SW480 (cell line): ENCODE measurements around the gene GOLGA6L10.
"Not testable (repeated sequence)": the region's sequence is repeated elsewhere in the genome, so short reads cannot be mapped to it uniquely, and the experiment has no call there.

Source experiments
- DNase-seq: peaks from one replicate; pipeline ENCODE4 v3.0.0-alpha.2; 2016; ENCODE audit warnings: low spot score

Gene GOLGA6L10

DNA sequence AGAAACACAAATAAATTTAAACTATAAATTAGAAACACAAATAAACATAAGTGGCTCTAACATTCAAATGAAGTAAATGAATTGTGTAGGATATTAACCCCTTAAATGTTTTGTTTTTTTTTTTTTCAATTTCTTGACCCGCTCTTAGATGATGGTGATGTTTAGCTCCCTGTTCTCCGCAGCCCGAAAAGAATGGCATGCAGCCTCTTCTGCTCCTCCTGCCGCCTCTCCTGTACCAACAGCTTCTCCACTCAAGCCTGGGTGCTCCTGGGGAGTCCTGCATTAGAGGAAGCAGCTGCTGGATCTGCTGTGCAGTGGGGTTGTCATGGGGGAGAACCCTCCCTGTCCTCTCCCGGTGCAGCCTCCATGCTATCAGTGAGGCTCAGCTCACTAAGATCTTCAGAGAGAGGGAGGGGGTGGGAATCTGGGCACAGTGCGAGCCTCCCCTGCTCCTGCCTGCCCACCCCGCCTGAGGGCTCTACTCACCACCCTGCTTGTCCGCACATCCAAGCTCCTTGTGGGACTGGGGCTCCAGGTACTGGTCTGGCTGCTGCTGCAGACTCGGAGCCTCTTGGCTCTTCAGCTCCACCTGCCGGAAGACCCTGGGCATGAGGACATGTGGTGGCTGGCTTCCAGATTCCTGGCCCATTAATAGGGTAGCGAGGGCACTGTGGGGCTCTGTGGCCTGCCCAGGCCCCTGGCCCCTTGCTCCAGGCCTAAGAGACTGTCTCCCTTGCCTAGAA, 6.5 kb downstream of the GOLGA6L10 start:
- DNase-seq, result not testable (repeated sequence)

DNA sequence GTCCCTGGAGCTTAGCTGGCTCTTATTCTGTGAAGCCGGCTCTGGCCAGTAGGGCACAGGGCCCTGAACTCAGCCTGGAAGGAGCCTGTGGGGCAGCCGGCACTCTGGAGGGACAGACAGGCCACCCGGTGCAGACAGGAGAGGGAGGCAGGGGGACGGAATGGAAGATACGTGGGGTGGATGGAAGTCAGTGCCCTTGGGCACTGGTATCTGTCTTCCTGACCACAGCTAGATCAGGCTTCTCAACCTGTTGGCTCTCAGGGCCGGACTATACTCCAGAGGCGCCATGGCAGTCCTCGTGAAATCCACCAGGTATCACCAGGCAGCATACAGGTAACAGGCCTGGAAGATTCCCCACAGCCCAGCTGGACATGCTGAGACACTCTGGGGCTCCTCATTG, 10.7 kb downstream of the GOLGA6L10 start:
- not testable (repeated sequence) for DNase-seq

DNA sequence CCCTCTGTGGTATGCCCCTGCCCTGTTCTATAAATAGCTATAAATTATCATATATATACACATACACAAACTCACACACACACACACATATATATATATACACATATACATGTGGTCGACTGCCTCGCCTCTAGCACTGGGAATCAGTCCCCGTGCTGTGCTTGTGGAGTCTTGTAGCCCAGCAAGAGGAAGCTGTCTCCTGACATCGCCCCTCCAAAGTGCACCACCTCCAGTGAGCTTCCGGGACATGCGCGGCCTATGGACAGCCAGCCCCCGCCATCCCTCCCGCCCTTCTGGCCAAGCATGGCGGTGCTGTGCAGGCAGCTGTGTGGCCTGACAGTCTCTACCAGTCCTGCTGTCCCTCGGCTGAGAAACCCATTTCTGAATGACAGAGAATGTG, 11.2 kb downstream of the GOLGA6L10 start:
- DNase-seq, result not testable (repeated sequence)

DNA sequence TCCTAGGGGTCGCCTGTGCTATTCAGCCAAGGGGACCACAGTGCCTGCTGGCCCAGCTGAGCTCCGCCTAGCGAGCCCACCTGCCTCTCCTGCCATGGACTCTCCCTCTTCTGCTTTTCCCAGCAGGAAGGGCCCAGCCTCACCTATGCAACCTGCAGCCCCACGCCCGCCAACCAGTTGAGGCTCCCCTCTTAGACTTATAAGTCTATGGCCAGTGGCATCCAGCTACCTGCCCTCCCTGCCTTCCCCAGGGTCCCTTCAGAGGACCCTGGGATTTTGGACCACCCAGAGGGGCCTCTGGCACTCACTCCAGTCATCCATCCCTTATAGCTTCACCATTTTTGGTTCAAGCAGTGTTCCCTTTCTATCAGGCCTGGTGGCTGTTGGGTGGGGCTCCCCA, 12.2 kb downstream of the GOLGA6L10 start:
- DNase-seq, result not testable (repeated sequence)

DNA sequence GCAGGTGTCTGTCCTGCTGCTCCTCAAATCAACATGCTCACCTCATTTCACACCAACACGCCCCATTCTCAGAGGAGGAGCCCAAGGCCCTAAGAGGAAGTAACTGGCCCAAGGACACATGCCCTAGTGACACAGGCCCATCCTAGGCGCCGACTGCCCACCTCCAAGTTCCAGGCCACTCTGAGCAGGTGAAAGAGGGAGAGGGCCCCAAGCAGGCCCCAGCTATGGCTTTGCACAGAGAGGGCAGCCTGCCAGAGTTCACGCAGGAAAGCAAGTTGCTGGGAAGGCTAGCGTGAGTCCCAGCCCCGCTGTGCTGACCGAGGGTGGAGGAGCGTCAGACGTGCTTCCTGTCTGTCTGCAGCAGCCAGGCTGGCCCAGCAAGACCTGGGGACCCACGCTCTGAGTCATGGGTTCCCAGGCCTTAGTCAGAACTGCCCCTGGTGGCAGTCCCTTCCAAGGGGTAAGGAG, 13.1 kb downstream of the GOLGA6L10 start:
- not testable (repeated sequence) for DNase-seq

DNA sequence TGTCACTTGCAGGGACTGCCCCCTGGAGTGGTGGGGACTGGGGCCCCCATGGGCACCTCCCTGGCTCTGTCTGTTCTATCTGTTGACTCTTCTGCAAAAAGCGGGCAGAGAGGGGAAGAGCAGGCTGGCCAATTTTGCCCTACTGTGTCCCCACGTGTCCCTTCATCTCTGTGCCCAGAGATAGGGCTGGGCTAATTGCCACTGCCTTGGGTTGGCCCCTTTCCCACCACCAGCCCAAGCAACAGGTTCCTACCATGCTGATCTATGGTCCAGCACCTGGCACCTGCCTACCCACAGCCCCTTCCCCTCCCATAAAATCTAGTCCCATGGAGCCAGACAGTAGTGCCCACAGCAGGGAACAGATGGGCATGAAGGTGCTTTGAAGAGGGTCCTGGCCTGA, 14.3 kb downstream of the GOLGA6L10 start:
- DNase-seq, result not testable (repeated sequence)

DNA sequence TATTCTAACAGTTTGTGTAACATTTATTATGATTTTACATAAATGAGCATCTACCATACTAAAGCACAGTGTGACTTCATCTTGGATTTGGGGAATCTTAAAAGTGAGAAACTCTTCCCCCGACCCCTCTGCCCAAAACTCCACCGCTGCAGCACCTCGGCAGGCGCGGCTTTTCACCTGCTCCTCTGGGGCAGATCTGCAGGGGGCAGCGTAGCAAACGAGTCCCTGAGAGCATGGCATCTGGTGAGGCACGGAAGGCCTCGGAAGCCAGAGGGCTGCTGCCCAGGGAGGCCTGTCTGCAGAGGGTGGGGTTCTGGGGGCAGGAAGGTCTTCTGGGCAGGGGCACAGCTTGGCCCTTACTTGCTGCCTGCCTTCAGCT, 14.7 kb downstream of the GOLGA6L10 start:
- DNase-seq, result not testable (repeated sequence)

DNA sequence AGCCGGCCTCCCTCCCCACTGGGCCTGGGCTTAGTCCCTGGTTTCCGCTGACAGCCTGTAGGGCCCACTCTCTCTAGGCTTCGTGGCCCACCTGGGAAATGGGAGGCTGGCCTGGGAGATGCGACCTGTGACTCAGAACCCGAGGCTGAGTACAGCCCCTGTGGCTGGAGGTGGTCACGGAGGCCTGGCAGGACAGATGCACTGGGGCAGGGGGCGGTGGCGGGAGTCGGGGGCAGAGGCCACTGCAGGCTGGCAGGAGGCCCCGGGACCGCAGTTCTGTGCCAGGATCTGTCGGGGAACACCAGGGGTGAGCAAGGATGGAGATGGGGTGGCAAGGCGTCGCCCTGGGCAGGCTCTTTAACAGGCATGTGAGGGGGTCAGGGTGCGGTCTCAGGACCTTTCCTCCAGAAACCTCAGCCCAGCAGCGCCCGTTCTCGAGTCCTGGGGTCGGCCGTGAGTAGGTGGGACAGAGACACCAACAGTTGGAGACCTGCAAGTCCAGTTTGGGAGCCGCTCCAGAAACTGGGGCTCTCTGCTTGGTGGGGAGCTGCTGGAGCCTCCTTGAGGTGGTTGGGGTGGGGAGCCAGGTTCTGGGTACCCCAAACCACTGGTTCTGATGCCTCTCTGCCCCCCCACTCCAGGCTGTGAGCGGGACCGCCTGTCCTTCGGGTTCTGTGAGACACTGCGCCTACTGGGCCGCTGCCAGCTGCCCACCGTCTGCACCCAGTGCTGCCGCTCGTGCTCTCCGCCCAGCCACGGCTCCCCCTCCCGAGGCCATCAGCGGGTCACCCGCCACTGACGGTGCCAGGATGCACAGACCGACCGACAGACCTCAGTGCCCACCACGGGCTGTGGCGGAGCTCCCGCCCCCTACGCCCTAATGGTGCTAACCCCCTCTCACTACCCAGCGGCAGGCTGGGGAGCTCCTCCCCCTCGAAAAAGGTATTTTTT, 15.4 kb downstream of the GOLGA6L10 start:
- DNase-seq, result not testable (repeated sequence)

DNA sequence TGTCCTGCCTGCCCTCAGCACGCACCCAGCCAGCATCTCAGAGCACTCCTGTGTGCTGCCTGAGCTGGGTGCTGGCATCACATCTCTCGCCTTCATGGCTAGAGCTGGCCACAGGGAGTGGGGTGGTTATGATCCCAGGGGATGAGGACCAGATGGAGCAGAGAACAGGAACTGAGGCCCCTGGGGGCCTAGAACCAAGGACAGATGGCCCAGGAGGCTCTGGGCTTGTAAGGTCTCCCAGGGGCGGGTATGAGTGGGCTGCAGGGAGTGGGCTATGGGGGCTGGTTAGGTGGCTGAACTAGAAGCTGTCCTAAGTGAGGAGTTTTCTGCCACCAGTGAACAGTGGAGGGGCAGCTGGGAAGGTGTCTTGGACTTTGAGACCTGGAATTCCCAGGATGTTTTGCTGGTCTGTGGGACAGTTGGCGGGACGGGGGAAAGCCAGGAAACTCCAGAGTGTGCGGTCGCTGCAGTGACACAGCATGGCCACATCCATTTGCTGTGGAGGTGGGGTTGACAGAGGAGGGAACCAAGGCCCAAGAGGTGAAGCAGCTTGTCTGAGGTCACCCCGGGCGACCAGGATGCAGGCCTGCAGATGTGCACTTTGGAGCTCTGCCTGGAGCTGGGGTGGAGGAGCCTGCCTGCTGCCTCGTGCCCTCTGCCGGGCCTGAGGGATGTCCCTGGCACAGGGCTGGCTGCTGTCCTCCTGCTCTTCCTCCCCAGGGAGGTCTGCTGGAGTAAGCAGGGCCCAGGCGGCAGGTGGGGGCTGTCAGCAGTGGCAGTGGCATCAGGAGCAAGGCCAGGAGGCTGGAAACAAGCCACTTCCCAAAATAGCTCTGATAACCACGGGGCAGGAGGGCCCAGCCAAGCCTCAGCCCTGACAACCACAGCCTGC, 16.3 kb downstream of the GOLGA6L10 start:
- not testable (repeated sequence) for DNase-seq

DNA sequence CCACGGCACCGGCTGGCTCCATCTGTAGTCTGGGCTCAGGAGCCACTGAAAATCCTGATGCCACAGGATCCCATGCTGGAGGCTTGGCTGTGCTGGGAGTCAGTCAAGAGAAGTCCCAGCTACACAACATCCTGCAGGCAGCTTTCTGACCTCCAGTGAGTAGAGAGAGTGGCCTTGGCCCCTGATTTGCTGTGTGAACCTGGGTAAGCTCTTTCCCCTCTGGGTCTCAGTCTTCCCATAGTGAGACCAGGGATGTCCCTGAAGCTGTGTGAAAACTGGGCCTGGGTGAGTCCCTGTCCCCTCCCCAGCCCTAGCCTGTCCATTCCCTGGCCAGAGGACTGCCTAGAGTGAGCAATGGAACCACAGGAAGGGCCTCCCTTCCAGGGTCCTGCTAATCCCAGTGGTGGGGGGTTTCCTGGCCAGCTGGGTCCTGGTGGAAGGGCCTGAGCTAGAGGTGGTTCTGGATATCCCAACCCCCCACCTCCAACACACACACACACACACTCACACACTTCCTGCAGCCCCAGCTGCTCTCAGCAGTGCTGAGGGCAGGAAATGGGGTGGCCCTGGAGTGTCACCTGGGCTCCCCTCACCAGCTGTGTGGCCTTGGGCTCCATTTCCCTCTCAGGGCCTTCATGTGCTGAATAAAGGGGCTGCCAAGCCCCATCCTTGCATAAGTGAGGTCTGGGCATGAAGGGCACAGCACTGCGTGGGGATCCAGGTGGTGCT, 17.5 kb downstream of the GOLGA6L10 start:
- DNase-seq, result not testable (repeated sequence)

DNA sequence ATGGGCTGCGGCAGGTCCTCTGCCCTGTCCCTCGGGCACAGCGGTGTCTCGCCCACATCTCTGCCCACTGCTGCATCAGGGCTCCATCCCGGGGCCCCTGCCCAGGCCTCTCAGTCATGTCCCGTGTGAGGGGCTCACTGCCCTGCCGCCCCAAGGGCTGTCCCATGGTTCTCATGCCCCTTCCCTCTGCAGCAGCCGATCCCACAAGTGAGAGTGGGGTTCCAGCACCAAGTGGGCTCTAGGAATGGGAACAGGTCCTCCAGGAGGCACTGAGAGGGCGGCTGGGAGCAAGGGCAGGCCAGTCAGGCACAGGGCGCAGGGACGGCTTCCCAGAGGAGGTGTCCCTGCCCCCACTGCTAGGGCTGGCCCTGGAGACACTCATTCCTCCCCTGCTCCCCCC, 18.4 kb downstream of the GOLGA6L10 start:
- DNase-seq, result not testable (repeated sequence)

DNA sequence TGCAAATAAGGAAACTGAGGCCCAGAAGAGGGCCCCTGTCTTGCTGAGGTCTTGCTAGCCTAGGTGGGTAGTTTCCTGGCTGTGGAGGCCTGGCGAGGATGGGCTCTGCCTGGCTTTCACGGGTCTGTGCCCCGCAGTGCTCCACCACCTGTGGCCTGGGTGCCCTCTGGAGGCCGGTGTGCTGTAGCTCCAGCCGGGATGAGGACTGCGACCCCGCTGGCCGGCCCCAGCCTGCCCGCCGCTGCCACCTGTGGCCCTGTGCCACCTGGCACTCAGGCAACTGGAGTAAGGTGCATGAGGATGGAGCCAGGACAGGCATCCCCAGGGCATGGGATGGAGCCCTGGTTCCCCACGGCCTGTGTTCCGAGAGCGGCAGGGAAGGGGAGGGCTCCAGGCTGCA, 20.2 kb downstream of the GOLGA6L10 start:
- not testable (repeated sequence) for DNase-seq

DNA sequence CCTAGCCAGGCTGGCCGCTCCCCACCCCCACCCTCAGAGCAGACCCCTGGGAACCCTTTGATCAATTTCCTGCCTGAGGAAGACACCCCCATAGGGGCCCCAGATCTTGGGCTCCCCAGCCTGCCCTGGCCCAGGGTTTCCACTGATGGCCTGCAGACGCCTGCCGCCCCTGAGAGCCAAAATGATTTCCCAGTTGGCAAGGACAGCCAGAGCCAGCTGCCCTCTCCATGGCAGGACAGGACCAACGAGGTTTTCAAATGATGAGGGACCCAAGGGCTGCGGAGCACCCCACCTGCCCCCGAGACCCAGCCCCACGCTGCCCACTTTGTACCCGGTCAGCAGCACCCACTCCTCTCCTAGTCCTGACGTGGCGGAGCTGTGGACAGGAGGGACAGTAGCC, 21.9 kb downstream of the GOLGA6L10 start:
- DNase-seq, result not testable (repeated sequence)

DNA sequence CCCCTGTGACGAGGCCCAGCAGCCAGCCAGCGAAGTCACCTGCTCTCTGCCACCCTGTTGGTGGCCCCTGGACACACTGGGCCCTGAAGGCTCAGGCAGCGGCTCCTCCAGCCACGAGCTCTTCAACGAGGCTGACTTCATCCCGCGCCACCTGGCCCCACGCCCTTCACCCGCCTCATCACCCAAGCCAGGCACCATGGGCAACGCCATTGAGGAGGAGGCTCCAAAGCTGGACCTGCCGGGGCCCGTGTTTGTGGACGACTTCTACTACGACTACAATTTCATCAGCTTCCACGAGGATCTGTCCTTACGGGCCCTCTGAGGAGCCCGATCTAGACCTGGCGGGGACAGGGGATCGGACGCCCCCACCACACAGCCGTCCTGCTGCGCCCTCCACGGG, 22.4 kb downstream of the GOLGA6L10 start:
- not testable (repeated sequence) for DNase-seq

DNA sequence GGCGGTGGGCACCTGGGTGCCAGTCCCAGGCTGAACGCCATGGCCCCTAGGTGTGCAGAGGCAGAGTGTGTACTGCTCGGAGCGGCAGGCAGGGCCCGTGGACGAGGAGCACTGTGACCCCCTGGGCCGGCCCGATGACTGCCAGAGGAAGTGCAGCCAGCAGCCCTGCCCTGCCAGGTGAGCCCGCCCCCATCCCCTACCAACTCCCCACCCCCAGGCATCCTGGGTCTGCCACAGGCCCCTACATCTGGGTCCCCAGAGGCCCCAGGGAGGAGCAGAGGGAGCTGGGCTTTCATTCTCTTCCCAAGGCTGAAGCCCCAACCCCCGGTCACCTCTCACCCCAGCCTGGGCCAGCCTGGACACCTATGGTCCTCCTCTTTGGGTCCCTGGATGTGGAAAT, 23.6 kb downstream of the GOLGA6L10 start:
- not testable (repeated sequence) for DNase-seq

DNA sequence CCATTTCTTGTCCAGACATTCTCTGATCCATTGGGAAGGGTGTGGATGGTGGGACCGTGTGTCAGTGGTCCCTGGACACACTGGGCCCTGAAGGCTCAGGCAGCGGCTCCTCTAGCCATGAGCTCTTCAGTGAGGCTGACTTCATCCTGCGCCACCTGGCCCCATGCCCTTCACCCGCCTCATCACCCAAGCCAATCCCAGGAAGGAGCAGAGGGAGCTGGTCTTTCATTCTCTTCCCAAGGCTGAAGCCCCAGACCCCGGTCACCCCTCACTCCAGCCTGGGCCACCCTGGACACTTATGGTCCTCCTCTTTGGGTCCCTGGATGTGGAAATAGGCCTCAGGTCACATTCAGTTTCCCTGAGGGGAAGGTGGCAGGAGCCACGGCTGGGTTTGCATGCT, 24.4 kb downstream of the GOLGA6L10 start:
- DNase-seq, result not testable (repeated sequence)

DNA sequence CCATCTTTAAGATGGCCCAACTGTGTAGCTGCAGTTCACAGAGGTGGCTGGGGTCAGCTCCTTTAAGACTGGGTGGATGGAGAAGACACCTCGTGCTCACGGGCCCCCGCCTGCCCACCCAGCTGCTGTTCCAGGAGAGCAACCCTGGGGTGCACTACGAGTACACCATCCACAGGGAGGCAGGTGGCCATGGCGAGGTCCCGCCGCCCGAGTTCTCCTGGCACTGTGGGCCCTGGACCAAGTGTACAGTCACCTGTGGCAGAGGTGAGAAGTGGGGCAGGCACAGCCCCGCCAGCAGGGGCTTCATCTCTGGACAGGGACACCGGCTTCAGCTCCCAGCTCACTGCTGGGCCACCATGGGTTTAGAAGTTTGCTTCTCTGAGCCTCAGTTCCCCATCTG, 26.8 kb downstream of the GOLGA6L10 start:
- DNase-seq, result not testable (repeated sequence)

DNA sequence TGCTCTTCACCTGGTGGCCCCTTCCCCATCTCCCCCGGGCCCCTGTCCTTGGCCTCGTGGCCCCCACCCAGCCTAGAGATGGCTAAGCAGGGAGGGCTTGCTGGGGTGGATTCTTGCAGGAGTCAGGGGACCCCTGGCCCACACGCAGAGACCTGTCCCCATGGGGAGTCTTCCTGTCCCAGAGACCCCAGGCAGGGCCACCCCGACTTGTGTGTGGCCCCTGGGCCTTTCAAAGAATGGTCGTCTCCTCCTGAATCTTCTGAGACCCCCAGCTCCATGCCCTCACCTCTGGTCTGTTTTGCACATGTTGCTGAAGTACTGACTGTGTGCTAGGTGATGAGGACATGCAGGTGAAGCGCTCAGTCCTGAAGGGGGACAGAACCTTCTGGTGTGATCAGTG, 28.4 kb downstream of the GOLGA6L10 start:
- not testable (repeated sequence) for DNase-seq

DNA sequence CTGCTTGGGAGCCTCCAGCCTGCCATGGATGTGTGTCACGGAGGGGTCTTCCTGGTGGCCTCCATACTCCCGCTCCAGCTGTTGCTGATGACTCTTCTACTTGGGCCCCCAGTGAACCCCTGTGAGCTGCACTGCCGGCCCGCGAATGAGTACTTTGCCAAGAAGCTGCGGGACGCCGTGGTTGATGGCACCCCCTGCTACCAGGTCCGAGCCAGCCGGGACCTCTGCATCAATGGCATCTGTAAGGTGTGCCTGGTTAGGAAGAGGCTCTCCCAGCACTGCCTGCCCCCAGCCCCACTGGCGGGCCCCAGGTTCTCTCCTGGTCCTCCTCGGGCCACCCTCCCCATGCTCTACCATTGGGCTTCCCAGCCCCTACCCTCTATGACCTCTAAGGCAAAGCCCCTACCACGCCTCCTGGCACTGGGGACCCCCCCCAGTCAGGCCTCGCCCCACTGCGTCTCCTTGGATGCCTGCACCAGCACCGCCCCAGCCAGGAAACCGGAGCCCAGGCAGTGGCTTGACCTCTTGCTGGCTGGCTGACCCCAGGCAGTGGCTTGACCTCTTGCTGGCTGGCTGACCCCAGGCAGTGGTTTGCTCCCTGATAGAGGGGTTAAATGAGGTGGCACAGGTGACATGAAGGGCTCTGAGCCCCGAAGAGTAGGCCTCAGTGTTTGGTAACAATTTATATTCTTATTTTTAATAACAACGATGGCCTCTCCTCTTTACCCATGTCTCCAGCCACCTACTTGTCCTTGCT, 29.6 kb downstream of the GOLGA6L10 start:
- not testable (repeated sequence) for DNase-seq

DNA sequence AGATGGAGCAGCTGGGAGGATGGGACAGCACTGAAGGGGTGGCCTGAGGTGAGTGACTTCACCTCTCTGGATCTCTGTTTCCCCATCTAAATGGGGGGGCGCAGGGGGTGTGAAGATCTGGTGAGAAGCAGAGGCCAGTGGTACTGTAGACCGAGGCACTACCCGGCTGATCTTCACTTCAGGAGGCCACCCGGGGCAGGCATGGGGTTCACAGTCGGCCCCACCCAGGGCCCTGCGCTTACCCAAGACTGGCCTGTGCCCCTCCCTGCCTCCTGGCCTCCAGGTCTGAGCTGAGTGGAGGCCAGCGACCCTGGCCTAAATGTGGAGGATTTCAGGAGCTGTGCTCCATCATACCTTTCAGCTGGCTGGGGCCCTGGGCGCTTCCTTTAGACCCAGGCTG, 31.0 kb downstream of the GOLGA6L10 start:
- DNase-seq, result not testable (repeated sequence)
